Nephron progenitor cell (in vitro differentiated cells): ENCODE results near the gene NKD1.

Experiments used
- DNase-seq: peaks from one replicate; pipeline ENCODE4 v3.0.0; 2021
- H3K27ac Mint-ChIP-seq: 2 replicates; pipeline ENCODE4 v1.8.0; 2021; ENCODE audit warnings: mild to moderate bottlenecking, moderate library complexity, mixed read lengths
- H3K27me3 Mint-ChIP-seq: 2 replicates; pipeline ENCODE4 v1.8.0; 2021; ENCODE audit warnings: mild to moderate bottlenecking, low read depth, mixed read lengths; ENCODE audit not compliant: poor library complexity
- H3K36me3 Mint-ChIP-seq: 2 replicates; pipeline ENCODE4 v1.8.0; 2021; ENCODE audit warnings: low read depth, mixed read lengths
- H3K4me1 Mint-ChIP-seq: 2 replicates; pipeline ENCODE4 v1.8.0; 2021; ENCODE audit warnings: mixed read lengths
- H3K4me3 Mint-ChIP-seq: 2 replicates; pipeline ENCODE4 v1.8.0; 2021; ENCODE audit warnings: mild to moderate bottlenecking, moderate library complexity, mixed read lengths
- H3K9me3 Mint-ChIP-seq: 2 replicates; pipeline ENCODE4 v1.8.0; 2021; ENCODE audit warnings: mild to moderate bottlenecking, moderate library complexity, mixed read lengths
- TF ChIP-seq, protein P1 (sequence below): fragments of 200-600 bp; sonication (generic); IDR thresholded peaks from 2 replicates; pipeline ENCODE4 v1.5.0; 2021; ENCODE audit warnings: antibody characterized with exemption

Gene NKD1

DNA sequence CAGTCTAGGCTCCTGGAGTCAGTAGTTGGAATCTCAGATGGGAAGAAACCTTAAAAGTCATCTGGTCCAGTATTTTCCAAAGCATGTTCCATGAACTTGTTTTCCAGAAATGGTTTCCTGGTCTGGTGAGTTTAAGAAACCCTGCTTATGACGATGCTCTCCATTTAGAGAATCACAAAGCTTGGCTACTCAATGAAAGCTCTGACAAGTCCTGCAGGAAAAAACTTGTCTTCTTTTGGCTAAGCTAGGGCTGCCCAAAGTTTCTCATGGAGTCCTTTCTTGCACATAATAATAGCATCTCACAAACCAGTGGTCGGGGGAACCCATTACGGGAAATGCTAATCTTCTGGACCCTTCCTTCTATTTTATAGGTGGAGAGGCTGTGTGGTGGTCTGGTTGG is 5.5 kb upstream of the NKD1 start:
- H3K36me3 Mint-ChIP-seq = no peaks in the 10 kb centered on the region
- H3K27me3 Mint-ChIP-seq = peaks cover 2% of the 10 kb centered on the region
- no peak for DNase-seq
- H3K27ac Mint-ChIP-seq = no peak overlapping the region
- peaks cover 4% of the 10 kb centered on the region for H3K9me3 Mint-ChIP-seq
- no peak overlapping the region for H3K4me3 Mint-ChIP-seq
- peaks cover 61% of the 10 kb centered on the region for H3K4me1 Mint-ChIP-seq
- TF ChIP-seq, protein P1, sequence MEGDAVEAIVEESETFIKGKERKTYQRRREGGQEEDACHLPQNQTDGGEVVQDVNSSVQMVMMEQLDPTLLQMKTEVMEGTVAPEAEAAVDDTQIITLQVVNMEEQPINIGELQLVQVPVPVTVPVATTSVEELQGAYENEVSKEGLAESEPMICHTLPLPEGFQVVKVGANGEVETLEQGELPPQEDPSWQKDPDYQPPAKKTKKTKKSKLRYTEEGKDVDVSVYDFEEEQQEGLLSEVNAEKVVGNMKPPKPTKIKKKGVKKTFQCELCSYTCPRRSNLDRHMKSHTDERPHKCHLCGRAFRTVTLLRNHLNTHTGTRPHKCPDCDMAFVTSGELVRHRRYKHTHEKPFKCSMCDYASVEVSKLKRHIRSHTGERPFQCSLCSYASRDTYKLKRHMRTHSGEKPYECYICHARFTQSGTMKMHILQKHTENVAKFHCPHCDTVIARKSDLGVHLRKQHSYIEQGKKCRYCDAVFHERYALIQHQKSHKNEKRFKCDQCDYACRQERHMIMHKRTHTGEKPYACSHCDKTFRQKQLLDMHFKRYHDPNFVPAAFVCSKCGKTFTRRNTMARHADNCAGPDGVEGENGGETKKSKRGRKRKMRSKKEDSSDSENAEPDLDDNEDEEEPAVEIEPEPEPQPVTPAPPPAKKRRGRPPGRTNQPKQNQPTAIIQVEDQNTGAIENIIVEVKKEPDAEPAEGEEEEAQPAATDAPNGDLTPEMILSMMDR = no peak

DNA sequence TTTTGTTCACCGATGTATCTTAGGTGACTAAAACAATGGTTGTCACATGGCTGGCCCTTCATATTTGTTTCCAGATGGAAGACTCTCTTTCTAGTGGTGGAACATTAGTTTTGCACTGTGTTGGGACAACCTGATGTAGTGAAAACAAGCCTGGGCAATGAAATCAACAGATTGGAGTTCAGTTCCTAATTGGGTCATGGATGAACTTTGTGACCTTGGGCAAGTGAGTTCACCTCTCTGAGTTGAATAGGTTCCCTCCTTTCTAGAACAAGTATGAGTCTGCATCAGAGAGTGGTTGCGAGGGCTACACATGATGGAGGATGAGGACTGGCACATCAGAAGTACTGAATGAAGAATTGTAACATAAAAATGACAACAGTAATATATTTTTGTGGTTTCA is 2.1 kb upstream of the NKD1 start:
- Mint-ChIP-seq H3K27ac (no peak overlapping the region), H3K4me1 (peaks cover 55% of the 10 kb centered on the region), H3K9me3 (peaks cover 4% of the 10 kb centered on the region), H3K27me3 (peaks cover 2% of the 10 kb centered on the region), H3K4me3 (no peak overlapping the region), H3K36me3 (no peaks in the 10 kb centered on the region)
- DNase-seq = no peak
- TF ChIP-seq, protein P1 = no peak

DNA sequence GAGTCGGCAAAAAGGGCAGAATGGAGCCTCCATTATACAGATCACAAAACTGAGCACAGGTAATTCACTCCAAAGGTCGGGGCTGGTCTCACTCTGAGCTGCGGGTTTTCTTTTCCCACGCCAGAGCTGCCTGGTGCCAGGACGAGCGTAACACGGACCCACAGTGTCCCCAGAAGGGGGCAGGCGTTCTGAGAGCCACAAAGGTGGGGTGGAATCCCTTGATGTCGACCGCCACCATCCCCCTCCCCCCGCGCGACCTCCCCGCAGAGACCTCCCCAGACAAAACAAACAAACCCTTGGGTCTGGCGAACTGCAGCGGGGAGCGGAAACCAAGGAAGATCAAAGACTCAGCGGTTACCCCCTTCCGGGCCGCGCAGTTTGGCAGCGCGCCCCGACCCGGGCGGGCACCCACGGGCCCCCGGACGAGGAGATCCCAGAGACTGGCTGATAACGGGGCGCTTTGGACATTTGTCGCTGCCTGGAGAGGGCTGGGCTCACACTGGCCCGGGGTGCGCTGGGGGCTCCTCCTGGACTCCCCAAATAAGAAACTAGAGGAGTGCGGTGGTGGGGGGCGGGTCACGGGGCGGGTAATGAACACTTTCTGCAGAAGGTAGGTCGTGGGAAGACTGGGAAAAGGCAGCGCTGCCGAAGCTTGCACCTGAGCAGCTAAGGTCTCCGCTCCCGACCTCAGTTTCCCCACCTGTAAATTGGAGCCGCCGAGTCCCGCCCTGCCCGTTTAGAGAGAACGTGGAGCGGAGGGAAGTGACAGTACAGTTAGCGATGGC is 664 bp upstream of the NKD1 start:
- Mint-ChIP-seq H3K4me3 (peak overlapping the region; percentile 86), H3K27ac (no peak overlapping the region), H3K9me3 (peaks cover 6% of the 10 kb centered on the region), H3K27me3 (peaks cover 2% of the 10 kb centered on the region), H3K36me3 (peaks cover 12% of the 10 kb centered on the region), H3K4me1 (peaks cover 64% of the 10 kb centered on the region)
- TF ChIP-seq, protein P1 = no peak
- DNase-seq = peak; percentile 72

DNA sequence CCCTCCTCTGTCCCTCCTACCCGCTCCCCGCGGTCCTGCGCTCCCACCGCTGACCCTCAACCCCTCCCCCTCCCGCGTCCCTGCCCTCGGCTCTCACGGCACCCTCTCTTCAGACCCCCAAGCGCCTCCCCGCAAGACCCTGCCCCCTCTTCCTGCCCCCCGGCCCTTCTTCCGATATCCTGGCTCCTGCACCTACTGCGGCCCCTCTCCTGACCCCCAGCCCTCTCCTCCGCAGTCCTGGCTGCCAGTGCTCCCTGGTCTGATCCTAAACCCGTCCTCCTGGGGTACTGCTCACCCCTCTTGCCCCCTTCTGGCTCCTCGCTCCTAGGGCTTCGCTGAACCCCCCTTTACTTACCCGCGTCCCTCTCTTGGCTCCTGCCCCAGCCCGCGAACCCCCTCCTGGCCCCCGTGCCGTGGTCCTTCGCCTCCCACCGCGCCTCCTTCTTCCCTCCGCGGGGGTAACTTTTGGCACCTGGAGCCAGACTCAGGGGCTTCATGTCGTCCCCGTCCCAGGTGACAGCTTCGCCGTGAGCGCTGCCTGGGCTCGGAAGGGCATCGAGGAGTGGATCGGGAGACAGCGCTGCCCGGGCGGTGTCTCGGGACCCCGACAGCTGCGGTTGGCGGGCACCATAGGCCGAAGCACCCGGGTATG is 839 bp downstream of the NKD1 start:
- Mint-ChIP-seq H3K27me3 (no peaks in the 10 kb centered on the region), H3K4me1 (peaks cover 76% of the 10 kb centered on the region), H3K4me3 (peak overlapping the region; percentile 86), H3K36me3 (peaks cover 27% of the 10 kb centered on the region), H3K9me3 (peaks cover 5% of the 10 kb centered on the region), H3K27ac (no peak overlapping the region)
- DNase-seq = peak; percentile 59
- TF ChIP-seq, protein P1 = no peak

DNA sequence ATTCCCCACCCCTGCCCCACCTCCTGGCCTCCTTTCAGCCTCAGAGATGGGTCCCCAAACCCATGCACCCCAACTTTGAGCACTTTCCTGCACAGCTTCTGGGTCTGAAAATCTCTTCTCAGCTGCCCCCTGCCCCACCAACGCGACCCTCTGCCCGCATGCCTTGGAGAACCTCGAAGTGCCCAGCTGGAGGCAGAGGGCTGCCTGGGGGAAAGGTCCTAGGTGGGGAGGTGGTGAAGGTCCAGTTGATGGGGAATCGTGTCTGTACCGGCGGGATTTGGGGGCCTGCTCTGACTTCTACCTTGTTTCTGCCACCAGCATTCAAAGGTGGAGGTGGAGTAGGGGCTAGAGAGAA is 1.3 kb downstream of the NKD1 start:
- Mint-ChIP-seq H3K4me1 (peaks cover 75% of the 10 kb centered on the region), H3K4me3 (peak overlapping the region; percentile 86), H3K27me3 (no peaks in the 10 kb centered on the region), H3K36me3 (peaks cover 31% of the 10 kb centered on the region), H3K9me3 (peaks cover 5% of the 10 kb centered on the region), H3K27ac (peak overlapping the region; percentile 36)
- TF ChIP-seq, protein P1 = no peak
- DNase-seq = no peak
